ENCODE measurements around the gene KCNS3.

DNA sequence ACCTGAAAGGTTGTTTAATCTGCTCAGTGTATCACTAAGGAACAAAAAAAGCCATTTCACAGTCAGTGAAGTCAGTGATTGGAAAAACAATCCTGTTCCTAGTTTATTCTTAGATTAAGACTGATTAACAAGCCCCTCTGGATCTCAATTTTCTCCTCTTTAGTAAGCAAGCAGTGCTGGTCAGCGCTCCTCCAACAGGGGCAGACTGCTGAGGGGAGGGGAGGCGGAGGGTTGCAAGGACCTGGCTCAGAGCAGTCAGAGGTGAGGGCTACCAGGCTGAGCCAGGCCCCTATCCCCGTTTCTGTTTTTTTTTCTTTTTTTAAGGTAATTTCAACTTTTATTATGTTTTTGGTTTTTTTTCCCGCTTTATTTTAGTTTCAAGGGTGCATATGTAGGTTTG, 24.7 kb upstream of the KCNS3 start:
- no peak for TF ChIP-seq CTCF (conservative IDR thresholded peaks at IDR 0.05)
- TF ChIP-seq EZH2 (IDR thresholded peaks at IDR 0.05; ENCODE audit: low read depth), result no peak

Measured in PC-9 (cell line).